Measurements from ENCODE around the gene FOSL2. TPM values are rescaled to one million over a fixed set of nuclear protein-coding genes. Genes with fewer than 3 reads are reported as not detected.

Gene FOSL2
- total and polyA plus RNA-seq, 2 experiments from 2014 or later, result 0.60 to 4.3 TPM

DNA sequence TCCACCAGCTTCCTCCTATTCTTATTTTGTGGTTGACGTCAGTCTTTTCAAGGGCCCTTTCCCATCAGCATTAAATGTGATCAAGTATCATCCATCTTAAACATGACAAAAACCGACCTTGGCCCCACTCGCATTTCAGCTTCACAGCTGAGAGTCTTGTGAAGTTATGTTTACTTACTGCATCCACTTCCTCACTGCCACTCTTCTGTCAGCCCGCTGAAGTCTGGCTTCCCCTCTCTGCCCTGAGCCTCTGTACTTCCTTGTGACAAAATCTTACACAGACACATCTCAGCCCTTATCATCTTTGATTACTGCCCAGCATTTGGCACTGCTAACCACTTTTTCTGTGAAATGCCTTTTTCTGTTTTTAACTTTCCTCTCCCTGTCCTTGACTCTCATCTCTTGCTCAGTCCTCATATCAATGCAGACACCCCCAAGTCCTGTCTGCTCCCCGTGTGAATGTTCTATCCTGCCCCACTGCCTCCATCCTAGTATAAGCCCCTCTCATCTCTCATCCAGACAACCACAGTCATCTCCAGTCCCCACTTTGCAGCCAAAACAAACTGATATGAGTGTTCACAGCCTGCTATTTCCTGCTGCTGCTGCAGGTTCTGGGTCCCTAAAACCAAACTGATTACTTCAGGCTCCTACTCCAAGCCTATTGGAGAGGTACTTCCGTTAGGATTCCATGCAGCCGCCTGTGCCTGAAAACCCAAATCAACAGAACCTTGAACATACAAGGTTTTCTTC, 31.4 kb downstream of the FOSL2 start:
- DNase-seq (ENCODE audit: low spot score) (no peak), ATAC-seq (no peak)
- Histone ChIP-seq H3K9me2 (ENCODE audit: insufficient read depth) (no peaks in the 10 kb centered on the region), H3K4me3 (no peak overlapping the region), H3K4me1 (ENCODE audit: insufficient read depth) (no peaks in the 10 kb centered on the region), H3K27ac (ENCODE audit: low read depth) (no peak overlapping the region), H3K79me2 (replicated peaks; ENCODE audit: insufficient read depth) (no peaks in the 10 kb centered on the region), H4K20me1 (replicated peaks; ENCODE audit: insufficient read depth) (no peaks in the 10 kb centered on the region), H3F3A (replicated peaks; ENCODE audit: low read depth) (no peaks in the 10 kb centered on the region), H2AFZ (0 out of 2 replicates have a peak overlapping the region, but pooled peaks have one; percentile 7), H3K4me2 (no peak overlapping the region), H3K27me3 (ENCODE audit: insufficient read depth) (no peaks in the 10 kb centered on the region), H3K36me3 (ENCODE audit: insufficient read depth) (no peaks in the 10 kb centered on the region)
- TF ChIP-seq, protein P1, sequence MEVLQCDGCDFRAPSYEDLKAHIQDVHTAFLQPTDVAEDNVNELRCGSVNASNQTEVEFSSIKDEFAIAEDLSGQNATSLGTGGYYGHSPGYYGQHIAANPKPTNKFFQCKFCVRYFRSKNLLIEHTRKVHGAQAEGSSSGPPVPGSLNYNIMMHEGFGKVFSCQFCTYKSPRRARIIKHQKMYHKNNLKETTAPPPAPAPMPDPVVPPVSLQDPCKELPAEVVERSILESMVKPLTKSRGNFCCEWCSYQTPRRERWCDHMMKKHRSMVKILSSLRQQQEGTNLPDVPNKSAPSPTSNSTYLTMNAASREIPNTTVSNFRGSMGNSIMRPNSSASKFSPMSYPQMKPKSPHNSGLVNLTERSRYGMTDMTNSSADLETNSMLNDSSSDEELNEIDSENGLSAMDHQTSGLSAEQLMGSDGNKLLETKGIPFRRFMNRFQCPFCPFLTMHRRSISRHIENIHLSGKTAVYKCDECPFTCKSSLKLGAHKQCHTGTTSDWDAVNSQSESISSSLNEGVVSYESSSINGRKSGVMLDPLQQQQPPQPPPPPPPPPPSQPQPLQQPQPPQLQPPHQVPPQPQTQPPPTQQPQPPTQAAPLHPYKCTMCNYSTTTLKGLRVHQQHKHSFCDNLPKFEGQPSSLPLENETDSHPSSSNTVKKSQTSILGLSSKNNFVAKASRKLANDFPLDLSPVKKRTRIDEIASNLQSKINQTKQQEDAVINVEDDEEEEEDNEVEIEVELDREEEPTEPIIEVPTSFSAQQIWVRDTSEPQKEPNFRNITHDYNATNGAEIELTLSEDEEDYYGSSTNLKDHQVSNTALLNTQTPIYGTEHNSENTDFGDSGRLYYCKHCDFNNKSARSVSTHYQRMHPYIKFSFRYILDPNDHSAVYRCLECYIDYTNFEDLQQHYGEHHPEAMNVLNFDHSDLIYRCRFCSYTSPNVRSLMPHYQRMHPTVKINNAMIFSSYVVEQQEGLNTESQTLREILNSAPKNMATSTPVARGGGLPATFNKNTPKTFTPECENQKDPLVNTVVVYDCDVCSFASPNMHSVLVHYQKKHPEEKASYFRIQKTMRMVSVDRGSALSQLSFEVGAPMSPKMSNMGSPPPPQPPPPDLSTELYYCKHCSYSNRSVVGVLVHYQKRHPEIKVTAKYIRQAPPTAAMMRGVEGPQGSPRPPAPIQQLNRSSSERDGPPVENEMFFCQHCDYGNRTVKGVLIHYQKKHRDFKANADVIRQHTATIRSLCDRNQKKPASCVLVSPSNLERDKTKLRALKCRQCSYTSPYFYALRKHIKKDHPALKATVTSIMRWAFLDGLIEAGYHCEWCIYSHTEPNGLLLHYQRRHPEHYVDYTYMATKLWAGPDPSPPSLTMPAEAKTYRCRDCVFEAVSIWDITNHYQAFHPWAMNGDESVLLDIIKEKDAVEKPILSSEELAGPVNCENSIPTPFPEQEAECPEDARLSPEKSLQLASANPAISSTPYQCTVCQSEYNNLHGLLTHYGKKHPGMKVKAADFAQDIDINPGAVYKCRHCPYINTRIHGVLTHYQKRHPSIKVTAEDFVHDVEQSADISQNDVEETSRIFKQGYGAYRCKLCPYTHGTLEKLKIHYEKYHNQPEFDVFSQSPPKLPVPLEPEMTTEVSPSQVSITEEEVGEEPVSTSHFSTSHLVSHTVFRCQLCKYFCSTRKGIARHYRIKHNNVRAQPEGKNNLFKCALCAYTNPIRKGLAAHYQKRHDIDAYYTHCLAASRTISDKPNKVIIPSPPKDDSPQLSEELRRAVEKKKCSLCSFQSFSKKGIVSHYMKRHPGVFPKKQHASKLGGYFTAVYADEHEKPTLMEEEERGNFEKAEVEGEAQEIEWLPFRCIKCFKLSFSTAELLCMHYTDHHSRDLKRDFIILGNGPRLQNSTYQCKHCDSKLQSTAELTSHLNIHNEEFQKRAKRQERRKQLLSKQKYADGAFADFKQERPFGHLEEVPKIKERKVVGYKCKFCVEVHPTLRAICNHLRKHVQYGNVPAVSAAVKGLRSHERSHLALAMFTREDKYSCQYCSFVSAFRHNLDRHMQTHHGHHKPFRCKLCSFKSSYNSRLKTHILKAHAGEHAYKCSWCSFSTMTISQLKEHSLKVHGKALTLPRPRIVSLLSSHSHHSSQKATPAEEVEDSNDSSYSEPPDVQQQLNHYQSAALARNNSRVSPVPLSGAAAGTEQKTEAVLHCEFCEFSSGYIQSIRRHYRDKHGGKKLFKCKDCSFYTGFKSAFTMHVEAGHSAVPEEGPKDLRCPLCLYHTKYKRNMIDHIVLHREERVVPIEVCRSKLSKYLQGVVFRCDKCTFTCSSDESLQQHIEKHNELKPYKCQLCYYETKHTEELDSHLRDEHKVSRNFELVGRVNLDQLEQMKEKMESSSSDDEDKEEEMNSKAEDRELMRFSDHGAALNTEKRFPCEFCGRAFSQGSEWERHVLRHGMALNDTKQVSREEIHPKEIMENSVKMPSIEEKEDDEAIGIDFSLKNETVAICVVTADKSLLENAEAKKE (CRISPR knock-in tag; IDR thresholded peaks at IDR 0.05), result no peak
- TF ChIP-seq, protein P2, sequence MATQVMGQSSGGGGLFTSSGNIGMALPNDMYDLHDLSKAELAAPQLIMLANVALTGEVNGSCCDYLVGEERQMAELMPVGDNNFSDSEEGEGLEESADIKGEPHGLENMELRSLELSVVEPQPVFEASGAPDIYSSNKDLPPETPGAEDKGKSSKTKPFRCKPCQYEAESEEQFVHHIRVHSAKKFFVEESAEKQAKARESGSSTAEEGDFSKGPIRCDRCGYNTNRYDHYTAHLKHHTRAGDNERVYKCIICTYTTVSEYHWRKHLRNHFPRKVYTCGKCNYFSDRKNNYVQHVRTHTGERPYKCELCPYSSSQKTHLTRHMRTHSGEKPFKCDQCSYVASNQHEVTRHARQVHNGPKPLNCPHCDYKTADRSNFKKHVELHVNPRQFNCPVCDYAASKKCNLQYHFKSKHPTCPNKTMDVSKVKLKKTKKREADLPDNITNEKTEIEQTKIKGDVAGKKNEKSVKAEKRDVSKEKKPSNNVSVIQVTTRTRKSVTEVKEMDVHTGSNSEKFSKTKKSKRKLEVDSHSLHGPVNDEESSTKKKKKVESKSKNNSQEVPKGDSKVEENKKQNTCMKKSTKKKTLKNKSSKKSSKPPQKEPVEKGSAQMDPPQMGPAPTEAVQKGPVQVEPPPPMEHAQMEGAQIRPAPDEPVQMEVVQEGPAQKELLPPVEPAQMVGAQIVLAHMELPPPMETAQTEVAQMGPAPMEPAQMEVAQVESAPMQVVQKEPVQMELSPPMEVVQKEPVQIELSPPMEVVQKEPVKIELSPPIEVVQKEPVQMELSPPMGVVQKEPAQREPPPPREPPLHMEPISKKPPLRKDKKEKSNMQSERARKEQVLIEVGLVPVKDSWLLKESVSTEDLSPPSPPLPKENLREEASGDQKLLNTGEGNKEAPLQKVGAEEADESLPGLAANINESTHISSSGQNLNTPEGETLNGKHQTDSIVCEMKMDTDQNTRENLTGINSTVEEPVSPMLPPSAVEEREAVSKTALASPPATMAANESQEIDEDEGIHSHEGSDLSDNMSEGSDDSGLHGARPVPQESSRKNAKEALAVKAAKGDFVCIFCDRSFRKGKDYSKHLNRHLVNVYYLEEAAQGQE (IDR thresholded peaks at IDR 0.05; ENCODE audit: unreplicated experiment), result no peak
- TF ChIP-seq EZH2 (IDR thresholded peaks at IDR 0.05; ENCODE audit: low read depth, unreplicated experiment) (no peak), ZNF114 (CRISPR knock-in tag; IDR thresholded peaks at IDR 0.05) (no peak), POLR2AphosphoS5 (IDR thresholded peaks at IDR 0.05; ENCODE audit: low read depth) (no peak), CREB1 (CRISPR knock-in tag; IDR thresholded peaks at IDR 0.05; ENCODE audit: low read depth) (no peak), JUNB (IDR thresholded peaks at IDR 0.05; ENCODE audit: unreplicated experiment) (no peak), NANOG (IDR thresholded peaks at IDR 0.05; ENCODE audit: borderline replicate concordance) (no peak), EZH2phosphoT487 (IDR thresholded peaks at IDR 0.05; ENCODE audit: unreplicated experiment) (no peak), STAT1 (IDR thresholded peaks at IDR 0.05; ENCODE audit: unreplicated experiment) (no peak), ZNF331 (CRISPR knock-in tag; IDR thresholded peaks at IDR 0.05; ENCODE audit: low read depth) (no peak)
- TF ChIP-seq, protein P3, sequence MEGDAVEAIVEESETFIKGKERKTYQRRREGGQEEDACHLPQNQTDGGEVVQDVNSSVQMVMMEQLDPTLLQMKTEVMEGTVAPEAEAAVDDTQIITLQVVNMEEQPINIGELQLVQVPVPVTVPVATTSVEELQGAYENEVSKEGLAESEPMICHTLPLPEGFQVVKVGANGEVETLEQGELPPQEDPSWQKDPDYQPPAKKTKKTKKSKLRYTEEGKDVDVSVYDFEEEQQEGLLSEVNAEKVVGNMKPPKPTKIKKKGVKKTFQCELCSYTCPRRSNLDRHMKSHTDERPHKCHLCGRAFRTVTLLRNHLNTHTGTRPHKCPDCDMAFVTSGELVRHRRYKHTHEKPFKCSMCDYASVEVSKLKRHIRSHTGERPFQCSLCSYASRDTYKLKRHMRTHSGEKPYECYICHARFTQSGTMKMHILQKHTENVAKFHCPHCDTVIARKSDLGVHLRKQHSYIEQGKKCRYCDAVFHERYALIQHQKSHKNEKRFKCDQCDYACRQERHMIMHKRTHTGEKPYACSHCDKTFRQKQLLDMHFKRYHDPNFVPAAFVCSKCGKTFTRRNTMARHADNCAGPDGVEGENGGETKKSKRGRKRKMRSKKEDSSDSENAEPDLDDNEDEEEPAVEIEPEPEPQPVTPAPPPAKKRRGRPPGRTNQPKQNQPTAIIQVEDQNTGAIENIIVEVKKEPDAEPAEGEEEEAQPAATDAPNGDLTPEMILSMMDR (conservative IDR thresholded peaks at IDR 0.05; ENCODE audit: low read depth in 2 of 2), result no peak
- TF ChIP-seq, protein P4, sequence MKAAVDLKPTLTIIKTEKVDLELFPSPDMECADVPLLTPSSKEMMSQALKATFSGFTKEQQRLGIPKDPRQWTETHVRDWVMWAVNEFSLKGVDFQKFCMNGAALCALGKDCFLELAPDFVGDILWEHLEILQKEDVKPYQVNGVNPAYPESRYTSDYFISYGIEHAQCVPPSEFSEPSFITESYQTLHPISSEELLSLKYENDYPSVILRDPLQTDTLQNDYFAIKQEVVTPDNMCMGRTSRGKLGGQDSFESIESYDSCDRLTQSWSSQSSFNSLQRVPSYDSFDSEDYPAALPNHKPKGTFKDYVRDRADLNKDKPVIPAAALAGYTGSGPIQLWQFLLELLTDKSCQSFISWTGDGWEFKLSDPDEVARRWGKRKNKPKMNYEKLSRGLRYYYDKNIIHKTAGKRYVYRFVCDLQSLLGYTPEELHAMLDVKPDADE (IDR thresholded peaks at IDR 0.05), result no peak
- Mint-ChIP-seq H3K27me3 (ENCODE audit: insufficient read depth, low read depth, poor library complexity) (peaks cover 5% of the 10 kb centered on the region), H3K4me3 (no peak overlapping the region), H3K9me3 (no peaks in the 10 kb centered on the region), H3K27ac (no peak overlapping the region), H3K36me3 (ENCODE audit: low read depth) (no peaks in the 10 kb centered on the region), H3K4me1 (peaks cover 3% of the 10 kb centered on the region; the same call in 1 of the 3 replicates)
